AG04449 (cell line): ENCODE results near the gene TAF3.

Experiments
- CTCF ChIA-PET: fragments of 350-600 bp; formaldehyde crosslinking; extraction: SDS; loops from one replicate; lab custom pipeline; 2021; ENCODE audit warnings: antibody characterized with exemption; lab: Yijun Ruan, JAX
- POLR2A ChIA-PET: fragments of 400-600, 350-600 bp; formaldehyde crosslinking; extraction: SDS; loops from one replicate; lab custom pipeline; 2020; ENCODE audit warnings: antibody characterized with exemption, inconsistent platforms; lab: Yijun Ruan, JAX
- DNase-seq: peaks from one replicate; pipeline ENCODE4 v3.0.0-alpha.2; 2010; ENCODE audit warnings: low read depth, low spot score
- H3K4me3 ChIP-seq: 2 replicates; pipeline ENCODE4 v1.5.1; 2011; ENCODE audit warnings: low read depth, mild to moderate bottlenecking, control low read depth, low read length
- TF ChIP-seq, protein P1 (sequence below): IDR thresholded peaks from one replicate; pipeline ENCODE4 v1.5.1; 2011; ENCODE audit warnings: mild to moderate bottlenecking, moderate library complexity, low read length, control low read depth, inconsistent platforms; ENCODE audit not compliant: insufficient read depth; ENCODE audit errors: missing control alignments

The TAF3 gene

DNA sequence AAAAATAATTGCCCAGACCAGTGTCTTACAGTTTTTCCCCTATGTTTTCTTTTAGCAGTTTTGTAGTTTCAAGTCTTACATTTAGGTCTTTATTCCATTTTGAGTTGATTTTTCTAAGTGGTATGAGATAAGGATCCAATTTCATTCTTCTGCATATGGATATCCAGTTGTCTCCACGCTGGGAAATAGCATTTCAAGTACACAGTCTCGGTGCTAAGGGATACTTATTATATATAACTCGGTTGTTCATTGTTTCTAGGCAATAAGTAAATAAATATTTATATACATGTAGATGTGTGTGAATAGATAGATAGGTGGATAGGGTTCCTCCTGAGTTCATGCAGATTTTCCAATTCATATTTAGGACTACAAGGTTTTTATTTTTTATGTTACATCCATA is 16.0 kb downstream of the TAF3 start:
- TF ChIP-seq, protein P1, sequence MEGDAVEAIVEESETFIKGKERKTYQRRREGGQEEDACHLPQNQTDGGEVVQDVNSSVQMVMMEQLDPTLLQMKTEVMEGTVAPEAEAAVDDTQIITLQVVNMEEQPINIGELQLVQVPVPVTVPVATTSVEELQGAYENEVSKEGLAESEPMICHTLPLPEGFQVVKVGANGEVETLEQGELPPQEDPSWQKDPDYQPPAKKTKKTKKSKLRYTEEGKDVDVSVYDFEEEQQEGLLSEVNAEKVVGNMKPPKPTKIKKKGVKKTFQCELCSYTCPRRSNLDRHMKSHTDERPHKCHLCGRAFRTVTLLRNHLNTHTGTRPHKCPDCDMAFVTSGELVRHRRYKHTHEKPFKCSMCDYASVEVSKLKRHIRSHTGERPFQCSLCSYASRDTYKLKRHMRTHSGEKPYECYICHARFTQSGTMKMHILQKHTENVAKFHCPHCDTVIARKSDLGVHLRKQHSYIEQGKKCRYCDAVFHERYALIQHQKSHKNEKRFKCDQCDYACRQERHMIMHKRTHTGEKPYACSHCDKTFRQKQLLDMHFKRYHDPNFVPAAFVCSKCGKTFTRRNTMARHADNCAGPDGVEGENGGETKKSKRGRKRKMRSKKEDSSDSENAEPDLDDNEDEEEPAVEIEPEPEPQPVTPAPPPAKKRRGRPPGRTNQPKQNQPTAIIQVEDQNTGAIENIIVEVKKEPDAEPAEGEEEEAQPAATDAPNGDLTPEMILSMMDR = no peak
- POLR2A ChIA-PET = no interaction called here
- CTCF ChIA-PET = interaction anchor here (1.3 kb wide), 1 partner anchor 9 kb away, joined by 3 read pairs; no protein-coding TSS in a partner anchor

DNA sequence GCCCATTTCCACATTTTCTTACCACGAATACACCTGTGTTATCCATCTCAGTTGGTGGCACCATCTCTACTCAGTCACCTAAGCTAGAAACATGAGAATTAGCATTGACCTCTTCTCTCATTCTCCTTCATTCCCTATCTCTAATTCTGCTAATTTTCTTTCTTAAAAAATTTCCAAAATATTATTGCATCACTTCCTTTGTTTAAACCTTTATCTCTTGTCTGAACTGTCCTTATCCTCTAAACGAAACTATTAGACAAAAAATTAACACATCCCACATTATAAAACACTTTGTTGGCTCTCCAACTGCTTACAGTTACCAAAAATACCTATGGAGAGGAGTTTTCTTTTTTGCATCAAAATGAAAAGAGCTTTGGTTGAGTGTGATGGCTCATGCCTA is 18.3 kb downstream of the TAF3 start:
- no peak for DNase-seq
- TF ChIP-seq, protein P1 = no peak
- ChIA-PET POLR2A (no interaction called here), CTCF (interaction anchor here (0.8 kb wide), 1 partner anchor 17 kb away, joined by 3 read pairs; no protein-coding TSS in a partner anchor)
- H3K4me3 ChIP-seq = no peak overlapping the region

More for the DNA sequence above, 16.0 kb downstream of the TAF3 start:
- H3K4me3 ChIP-seq = no peak overlapping the region
- no peak for DNase-seq

DNA sequence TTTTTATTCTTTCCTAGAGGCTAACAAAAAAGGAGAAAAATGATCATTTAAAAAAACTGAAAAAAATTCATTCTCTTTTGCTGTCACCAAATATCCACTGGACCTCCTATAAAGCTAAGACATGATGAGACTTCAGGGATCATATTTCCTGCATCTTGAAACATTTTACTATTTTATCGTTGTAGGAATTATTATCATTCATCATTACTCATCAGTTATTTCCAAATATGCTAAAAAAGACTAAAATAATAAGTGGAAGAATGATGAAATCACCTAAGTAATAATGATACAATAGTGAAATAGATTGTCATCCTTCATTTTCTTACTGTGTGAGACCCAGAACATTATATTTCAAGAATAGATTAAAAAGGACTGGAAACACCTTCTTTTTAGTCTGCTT is 28.3 kb downstream of the TAF3 start:
- ChIA-PET POLR2A (no interaction called here), CTCF (no interaction called here)
- TF ChIP-seq, protein P1 = no peak
- DNase-seq = no peak
- H3K4me3 ChIP-seq = no peak overlapping the region

DNA sequence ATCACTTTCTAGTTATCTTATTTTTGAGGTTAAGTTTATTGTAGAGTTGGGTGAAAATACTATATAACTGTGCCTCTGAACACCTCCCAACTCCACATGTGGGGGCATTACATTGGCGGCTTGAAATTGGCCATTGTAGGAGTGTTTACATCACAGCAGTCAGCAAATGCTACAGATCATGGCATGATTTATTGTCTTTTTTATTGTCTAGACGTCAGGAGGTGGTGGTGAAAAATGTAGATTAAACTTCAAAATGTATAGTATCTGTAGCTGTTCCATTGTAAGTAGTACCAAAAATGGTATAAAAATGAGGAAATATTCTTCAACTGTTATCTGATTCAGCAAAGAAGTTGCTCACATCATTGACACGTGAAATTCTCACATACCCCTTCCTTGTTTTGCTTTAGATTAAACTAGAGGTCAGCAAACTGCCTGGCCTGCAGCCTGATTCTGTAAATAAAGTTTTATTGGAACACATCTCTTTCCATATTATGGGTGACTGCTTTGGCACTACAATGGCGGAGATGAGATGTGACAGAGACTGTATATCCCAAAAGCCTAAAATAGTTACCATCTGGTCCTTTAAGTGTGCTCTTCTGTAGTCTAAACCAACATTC is 35.0 kb downstream of the TAF3 start:
- ChIA-PET CTCF (no interaction called here), POLR2A (no interaction called here)
- no peak overlapping the region for H3K4me3 ChIP-seq
- TF ChIP-seq, protein P1 = no peak
- DNase-seq = no peak

DNA sequence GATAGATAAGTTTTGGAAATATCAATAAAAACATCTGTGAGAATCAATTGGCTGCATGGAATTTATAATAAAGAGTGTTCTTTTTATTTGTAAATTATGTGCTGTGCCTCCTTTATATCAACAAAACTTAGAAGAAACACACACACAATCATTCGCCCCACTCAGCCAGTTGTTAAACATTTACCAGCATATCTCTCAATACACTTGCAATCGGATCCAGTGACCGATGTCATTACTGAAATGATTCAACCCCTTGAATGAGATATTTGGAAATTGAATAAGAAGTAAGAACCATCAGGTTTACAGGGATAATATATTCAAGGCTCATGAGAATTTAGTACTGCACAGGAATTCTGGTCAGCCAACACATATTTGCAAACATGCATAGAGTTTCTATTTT is 35.6 kb downstream of the TAF3 start:
- POLR2A ChIA-PET = no interaction called here
- TF ChIP-seq, protein P1 = no peak
- no peak for DNase-seq
- H3K4me3 ChIP-seq = no peak overlapping the region
- CTCF ChIA-PET = no interaction called here

DNA sequence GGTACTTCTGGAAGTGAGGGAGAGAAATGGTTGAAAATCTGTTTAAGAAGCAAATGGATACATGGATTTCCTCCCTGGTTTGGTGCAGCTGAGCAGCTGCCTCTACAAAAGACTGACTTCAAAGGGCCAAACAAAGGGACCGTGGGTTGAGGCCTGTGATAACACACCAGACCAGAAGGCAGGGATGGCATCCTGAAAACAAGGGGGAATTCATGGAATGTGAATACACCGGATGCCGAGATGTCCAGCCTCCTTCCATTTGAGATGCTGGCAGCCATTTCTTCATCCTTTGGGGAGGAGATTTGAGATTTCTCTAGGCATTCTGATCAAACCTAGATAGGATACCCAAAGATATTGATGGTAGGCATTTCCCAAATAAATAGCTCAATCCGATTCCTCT is 36.9 kb downstream of the TAF3 start:
- CTCF ChIA-PET = interaction anchor here (1.6 kb wide), 1 partner anchor 10 kb away, joined by 4 read pairs; no protein-coding TSS in a partner anchor
- DNase-seq = no peak

More for the DNA sequence above, 36.9 kb downstream of the TAF3 start:
- no peak overlapping the region for H3K4me3 ChIP-seq
- POLR2A ChIA-PET = no interaction called here
- TF ChIP-seq, protein P1 = no peak
